GM18873 (cell line): Measurements from ENCODE around the gene CLEC16A.

Experiments used
- ATAC-seq: cut with Tn5 transposase; IDR thresholded peaks from one replicate; pipeline ENCODE4 v1.9.1; 2021; ENCODE audit warnings: mild to moderate bottlenecking, moderate library complexity, moderate number of reproducible peaks; ENCODE audit not compliant: unreplicated experiment, low FRiP score

The CLEC16A gene

GRCh38 chr16:11202260-11203091 is 258.1 kb downstream of the CLEC16A start:
- ATAC-seq: no peak

- no peak for ATAC-seq
These were observed 258.8 kb downstream of the CLEC16A start for GRCh38 chr16:11203111-11203623.

- no peak for ATAC-seq
These were observed 260.2 kb downstream of the CLEC16A start for GRCh38 chr16:11204513-11205047.

- ATAC-seq: no peak
These were observed 260.8 kb downstream of the CLEC16A start for GRCh38 chr16:11205065-11205699.

GRCh38 chr16:11205754-11206581 is 261.6 kb downstream of the CLEC16A start:
- no peak for ATAC-seq

- no peak for ATAC-seq
These were observed 263.3 kb downstream of the CLEC16A start for GRCh38 chr16:11207646-11208045.

- no peak for ATAC-seq
These were observed 264.7 kb downstream of the CLEC16A start for GRCh38 chr16:11208916-11209665.

- ATAC-seq: no peak
These were observed 265.9 kb downstream of the CLEC16A start for GRCh38 chr16:11210260-11210659.

- no peak for ATAC-seq
These were observed 267.0 kb downstream of the CLEC16A start for GRCh38 chr16:11211061-11211976.

GRCh38 chr16:11211977-11212797 is 267.8 kb downstream of the CLEC16A start:
- no peak for ATAC-seq

- no peak for ATAC-seq
These were observed 268.4 kb downstream of the CLEC16A start for GRCh38 chr16:11212798-11213196.

- ATAC-seq: no peak
These were observed 269.0 kb downstream of the CLEC16A start for GRCh38 chr16:11213373-11213772.

GRCh38 chr16:11213799-11214198 is 269.4 kb downstream of the CLEC16A start:
- no peak for ATAC-seq

- ATAC-seq: no peak
These were observed 271.7 kb downstream of the CLEC16A start for GRCh38 chr16:11215935-11216556.

GRCh38 chr16:11217651-11218603 is 273.6 kb downstream of the CLEC16A start:
- no peak for ATAC-seq

- no peak for ATAC-seq
These were observed 274.2 kb downstream of the CLEC16A start for GRCh38 chr16:11218604-11218962.

- ATAC-seq: no peak
These were observed 274.8 kb downstream of the CLEC16A start for GRCh38 chr16:11219178-11219577.
